Uterus (tissue), 4 donors: Measurements from ENCODE around the gene SEC31B. TPM values are rescaled to one million over a fixed set of nuclear protein-coding genes. Genes with fewer than 3 reads are reported as not detected.

Experiments
- DNase-seq, 2 donors: peaks; one replicate each; pipeline ENCODE4 v3.0.0-alpha.2; 2019 to 2020
- H3K27ac ChIP-seq, 2 donors: fragments of 200-600 bp; sonication (generic); 1 replicate in 1 of 2; 2 replicates in 1 of 2; pipeline ENCODE4 v1.5.1; 2016 to 2018
- H3K27me3 ChIP-seq, 2 donors: fragments of 200-600 bp; sonication (generic); one replicate each; pipeline ENCODE4 v1.5.1; 2018 to 2019; ENCODE audit warnings: control low read depth in 1 of 2
- H3K36me3 ChIP-seq, 2 donors: fragments of 200-600 bp; sonication (generic); one replicate each; pipeline ENCODE4 v1.5.1; 2019; ENCODE audit warnings: control low read depth in 1 of 2
- H3K4me1 ChIP-seq, 2 donors: fragments of 200-600 bp; sonication (generic); one replicate each; pipeline ENCODE4 v1.5.1; 2018 to 2019; ENCODE audit warnings: control low read depth in 1 of 2
- H3K4me3 ChIP-seq, 2 donors: fragments of 200-600 bp; sonication (generic); 1 replicate in 1 of 2; 2 replicates in 1 of 2; pipeline ENCODE4 v1.5.1; 2018 to 2019; ENCODE audit warnings: mild to moderate bottlenecking in 1 of 2
- H3K9me3 ChIP-seq, 2 donors: fragments of 200-600 bp; sonication (generic); one replicate each; pipeline ENCODE4 v1.5.1; 2019; ENCODE audit warnings: control low read depth in 1 of 2
- POLR2A ChIP-seq, 2 donors: fragments of 450-650 bp; IDR thresholded peaks; one replicate each; pipeline ENCODE4 v1.6.1; 2016; ENCODE audit warnings: antibody characterized with exemption in 2 of 2, mild to moderate bottlenecking in 1 of 2, moderate library complexity in 1 of 2
- intact Hi-C: fragments of 100-400 bp; cut with DNase I; formaldehyde crosslinking; loops from one replicate; pipeline ENCODE4 v1.15.1; 2023; ENCODE audit warnings: low total_unique reads
- total RNA-seq, 4 donors: library from RNA; depleted of rRNA in 3 of 4; stranded (reverse); fragments of >200 nt in 3 of 4; gene quantifications; one replicate each; pipeline versions ENCODE4 v1.1.0 to v1.2.4, GENCODE V29; 2014 to 2023
- TF ChIP-seq, protein P1 (sequence below), 4 experiments: fragments of 200-600 bp in 2 of 4; fragments of 450-650 bp in 2 of 4; sonication (generic) in 2 of 4; IDR thresholded peaks; one replicate each; pipeline ENCODE4 v1.5.1; 2016 to 2019; ENCODE audit warnings: antibody characterized with exemption in 4 of 4, mild to moderate bottlenecking in 2 of 4, moderate library complexity in 1 of 4
- donor health status: DM: yes; HTN: yes; CAD: no.

The SEC31B gene
- total RNA-seq, 4 donors from 2014 or later, result 7.6 to 19.5 (median 13.8) TPM

DNA sequence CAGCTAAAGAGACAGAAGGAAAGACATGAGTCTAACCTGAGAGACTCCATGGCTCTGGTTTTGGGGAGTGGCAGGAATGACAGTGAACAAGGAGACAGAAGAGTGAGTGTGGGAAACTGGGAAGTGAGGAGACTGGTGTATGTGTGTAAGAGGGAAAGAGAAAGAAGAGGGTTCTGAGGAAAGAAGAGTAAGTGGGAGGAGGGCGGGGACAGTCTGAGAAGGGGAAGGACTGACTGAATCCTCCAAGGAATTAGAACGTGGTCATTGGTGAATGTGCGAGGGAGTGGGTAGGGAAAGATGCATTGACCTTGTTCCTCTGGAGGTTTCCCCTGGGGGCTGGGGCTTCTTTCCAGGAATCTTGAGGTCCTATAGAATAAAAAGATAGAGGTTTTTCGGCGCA lies 30.3 kb downstream of the SEC31B start:
- no peaks in the 10 kb centered on the region for H3K9me3 ChIP-seq
- no peaks in the 10 kb centered on the region for H3K27me3 ChIP-seq
- no peak for DNase-seq
- H3K4me1 ChIP-seq, result no peaks in the 10 kb centered on the region
- no peak overlapping the region for H3K27ac ChIP-seq
- no peak for TF ChIP-seq POLR2A (IDR thresholded peaks at IDR 0.05)
- TF ChIP-seq, protein P1, sequence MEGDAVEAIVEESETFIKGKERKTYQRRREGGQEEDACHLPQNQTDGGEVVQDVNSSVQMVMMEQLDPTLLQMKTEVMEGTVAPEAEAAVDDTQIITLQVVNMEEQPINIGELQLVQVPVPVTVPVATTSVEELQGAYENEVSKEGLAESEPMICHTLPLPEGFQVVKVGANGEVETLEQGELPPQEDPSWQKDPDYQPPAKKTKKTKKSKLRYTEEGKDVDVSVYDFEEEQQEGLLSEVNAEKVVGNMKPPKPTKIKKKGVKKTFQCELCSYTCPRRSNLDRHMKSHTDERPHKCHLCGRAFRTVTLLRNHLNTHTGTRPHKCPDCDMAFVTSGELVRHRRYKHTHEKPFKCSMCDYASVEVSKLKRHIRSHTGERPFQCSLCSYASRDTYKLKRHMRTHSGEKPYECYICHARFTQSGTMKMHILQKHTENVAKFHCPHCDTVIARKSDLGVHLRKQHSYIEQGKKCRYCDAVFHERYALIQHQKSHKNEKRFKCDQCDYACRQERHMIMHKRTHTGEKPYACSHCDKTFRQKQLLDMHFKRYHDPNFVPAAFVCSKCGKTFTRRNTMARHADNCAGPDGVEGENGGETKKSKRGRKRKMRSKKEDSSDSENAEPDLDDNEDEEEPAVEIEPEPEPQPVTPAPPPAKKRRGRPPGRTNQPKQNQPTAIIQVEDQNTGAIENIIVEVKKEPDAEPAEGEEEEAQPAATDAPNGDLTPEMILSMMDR (IDR thresholded peaks at IDR 0.05), result no peak
- H3K36me3 ChIP-seq, result no peaks in the 10 kb centered on the region
- intact Hi-C loops, result no loop called here
- no peak overlapping the region for H3K4me3 ChIP-seq

DNA sequence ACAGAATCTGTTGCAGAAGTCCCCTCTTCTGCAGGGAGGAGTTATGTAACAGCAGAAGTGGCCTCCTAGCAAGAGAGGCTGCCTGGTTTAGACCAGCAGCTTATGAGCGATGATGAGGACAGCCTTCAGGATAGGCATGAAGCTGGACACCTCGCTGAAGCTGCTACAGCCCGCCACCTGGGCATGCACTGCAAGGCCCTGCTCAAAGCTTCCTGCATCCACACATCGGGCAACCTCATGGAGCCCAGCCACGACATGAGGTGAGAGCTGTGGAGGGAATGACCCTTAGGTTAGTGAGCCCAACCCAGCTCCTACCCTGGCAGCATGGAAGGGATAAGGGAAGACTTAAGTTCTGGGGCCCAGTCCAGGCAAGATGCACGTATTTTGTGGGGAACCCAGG lies 32.1 kb downstream of the SEC31B start:
- Histone ChIP-seq H3K4me3 (no peak overlapping the region), H3K9me3 (no peaks in the 10 kb centered on the region), H3K36me3 (no peaks in the 10 kb centered on the region), H3K27ac (no peak overlapping the region), H3K4me1 (no peaks in the 10 kb centered on the region), H3K27me3 (no peaks in the 10 kb centered on the region)
- TF ChIP-seq, protein P1 (IDR thresholded peaks at IDR 0.05), result no peak
- no peak for TF ChIP-seq POLR2A (IDR thresholded peaks at IDR 0.05)
- DNase-seq, result no peak
- intact Hi-C loops, result no loop called here

DNA sequence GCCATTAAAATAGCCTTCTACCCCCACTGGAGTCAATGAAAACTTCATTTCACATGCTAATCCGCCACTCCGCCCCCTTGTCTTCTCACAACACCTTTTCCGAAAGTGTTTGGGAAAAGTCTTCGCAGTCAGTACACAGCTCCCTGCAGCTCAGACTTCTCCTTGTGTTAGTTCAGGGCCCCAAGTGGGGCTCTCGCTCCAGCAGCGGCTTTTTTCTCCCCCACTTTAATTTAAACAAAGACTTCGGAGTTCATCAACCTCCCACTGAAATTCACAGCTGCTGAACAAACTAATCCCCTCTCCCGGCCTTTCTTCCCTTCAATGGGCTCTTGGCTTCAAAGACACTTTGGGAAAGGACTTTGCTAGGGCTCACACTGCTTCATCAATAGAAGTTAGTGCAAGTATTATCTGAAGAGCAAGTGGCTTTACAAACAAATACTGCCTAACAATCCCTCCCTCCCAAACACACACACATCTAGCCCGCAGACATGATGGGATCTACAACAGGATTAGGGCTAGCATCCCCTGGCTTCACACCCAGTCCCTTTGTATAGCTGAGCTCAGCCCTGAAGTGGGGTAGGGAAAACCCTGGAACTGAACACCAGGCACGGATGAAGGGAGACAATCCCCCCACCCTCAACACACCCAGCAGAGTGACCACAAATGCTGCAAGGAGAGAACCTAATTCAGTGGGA lies 33.7 kb downstream of the SEC31B start:
- Histone ChIP-seq H3K27ac (no peak overlapping the region), H3K4me3 (no peak overlapping the region), H3K36me3 (no peaks in the 10 kb centered on the region), H3K9me3 (no peaks in the 10 kb centered on the region), H3K27me3 (no peaks in the 10 kb centered on the region), H3K4me1 (no peaks in the 10 kb centered on the region)
- DNase-seq, result no peak
- TF ChIP-seq POLR2A (IDR thresholded peaks at IDR 0.05), result no peak
- TF ChIP-seq, protein P1 (IDR thresholded peaks at IDR 0.05), result no peak
- intact Hi-C loops, result no loop called here

DNA sequence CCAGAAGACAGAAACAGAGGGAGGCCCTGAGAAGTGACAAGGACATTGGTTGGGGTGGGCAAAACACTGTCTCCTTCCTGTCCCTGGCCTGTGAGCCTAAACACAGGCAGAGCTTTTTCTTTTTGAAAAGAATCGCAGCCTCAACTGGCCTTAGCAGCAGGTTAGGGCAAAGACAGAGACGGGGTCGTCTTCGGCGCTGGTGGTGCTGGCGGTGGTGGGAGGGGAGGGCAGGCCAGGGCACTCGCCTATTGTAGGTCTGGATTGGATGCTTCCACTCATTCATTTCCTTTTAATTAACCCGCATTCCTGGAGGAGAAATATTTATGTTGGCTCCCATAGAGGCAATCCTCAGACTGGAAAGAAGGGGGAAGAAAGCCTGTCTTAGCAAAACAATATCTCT lies 34.3 kb downstream of the SEC31B start:
- H3K36me3 ChIP-seq, result no peaks in the 10 kb centered on the region
- H3K4me3 ChIP-seq, result no peak overlapping the region
- peaks cover 0 to 2% of the 10 kb centered on the region in 2 donors for H3K27me3 ChIP-seq
- no peaks in the 10 kb centered on the region for H3K9me3 ChIP-seq
- no peak for DNase-seq
- no peak overlapping the region for H3K27ac ChIP-seq
- TF ChIP-seq POLR2A (IDR thresholded peaks at IDR 0.05), result no peak
- TF ChIP-seq, protein P1 (IDR thresholded peaks at IDR 0.05), result no peak
- intact Hi-C loops, result no loop called here
- no peaks in the 10 kb centered on the region for H3K4me1 ChIP-seq

DNA sequence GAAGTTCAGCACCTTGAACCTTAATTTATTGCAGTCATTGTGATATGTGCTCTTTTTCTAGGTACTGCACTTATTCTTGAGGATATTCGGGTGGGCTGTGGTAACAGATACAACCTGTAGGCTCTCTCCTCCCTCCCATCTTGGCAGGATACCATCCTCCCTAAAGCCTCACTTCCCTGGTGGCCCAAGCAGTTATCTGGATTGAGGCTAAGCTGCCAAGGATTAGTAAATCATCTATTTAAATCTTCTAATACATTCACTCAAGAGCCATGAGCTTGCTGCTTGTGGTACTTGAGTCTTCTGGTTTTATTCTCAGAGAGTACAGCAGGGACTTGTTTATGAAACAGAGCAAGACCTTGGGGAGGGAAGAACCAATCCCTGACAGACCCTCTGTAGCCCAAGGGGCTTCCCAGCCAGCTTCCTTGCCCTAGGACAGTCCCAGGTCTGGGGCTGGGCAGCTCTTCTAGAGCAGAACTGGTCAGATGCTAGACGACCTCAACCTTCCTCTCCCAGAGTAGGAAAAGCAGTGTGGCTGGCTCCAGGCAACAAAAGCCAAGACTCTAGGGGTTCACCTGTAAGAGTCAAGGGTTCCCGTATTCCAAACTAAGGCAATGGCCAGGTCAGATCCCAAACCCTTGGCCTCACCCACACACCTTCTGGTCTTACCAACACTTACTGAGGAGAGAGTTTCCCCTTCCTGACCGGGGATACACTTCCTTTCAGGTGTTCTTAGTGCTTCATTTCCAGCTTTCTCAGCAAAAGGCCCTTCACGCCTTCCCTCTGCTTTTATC lies 35.6 kb downstream of the SEC31B start:
- no peak overlapping the region for H3K27ac ChIP-seq
- H3K4me1 ChIP-seq, result no peaks in the 10 kb centered on the region
- no peak for DNase-seq
- peaks cover 0 to 11% of the 10 kb centered on the region in 2 donors for H3K27me3 ChIP-seq
- intact Hi-C loops, result no loop called here
- H3K4me3 ChIP-seq, result no peak overlapping the region
- no peak for TF ChIP-seq POLR2A (IDR thresholded peaks at IDR 0.05)
- TF ChIP-seq, protein P1 (IDR thresholded peaks at IDR 0.05), result no peak
- no peaks in the 10 kb centered on the region for H3K9me3 ChIP-seq
- no peaks in the 10 kb centered on the region for H3K36me3 ChIP-seq
